Mesenchymal stem cell (in vitro differentiated cells and primary cell): ENCODE results near the gene AQP10. TPM values are rescaled to one million over a fixed set of nuclear protein-coding genes. Genes with fewer than 3 reads are reported as not detected.
A peak's percentile ranks its signal among the peaks of the same experiment; 100 is the strongest.

Experiments
- DNase-seq: peaks from one replicate; pipeline ENCODE4 v3.0.0-alpha.2; 2013
- H2AFZ ChIP-seq: one replicate; pipeline ENCODE4 v1.6.1; 2013; ENCODE audit warnings: low read depth, mild to moderate bottlenecking, control low read depth, inconsistent platforms, low read length, moderate library complexity
- H2AK5ac ChIP-seq: 2 replicates; pipeline ENCODE4 v1.6.1; 2013; ENCODE audit warnings: low read length, moderate library complexity, mild to moderate bottlenecking, inconsistent platforms; ENCODE audit not compliant: severe bottlenecking
- H2BK120ac ChIP-seq: one replicate; pipeline ENCODE4 v1.6.1; 2013; ENCODE audit warnings: low read depth, mild to moderate bottlenecking, inconsistent platforms, low read length, moderate library complexity
- H2BK12ac ChIP-seq, 2 experiments: one replicate each; pipeline ENCODE4 v1.6.1; 2013; ENCODE audit warnings: inconsistent platforms in 2 of 2, low read length in 2 of 2, mild to moderate bottlenecking in 2 of 2, moderate library complexity in 2 of 2, control low read depth in 1 of 2
- H2BK15ac ChIP-seq: one replicate; pipeline ENCODE4 v1.6.1; 2013; ENCODE audit warnings: mild to moderate bottlenecking, low read depth, inconsistent platforms; ENCODE audit not compliant: poor library complexity, severe bottlenecking
- H2BK5ac ChIP-seq: 2 replicates; pipeline ENCODE4 v1.6.1; 2013; ENCODE audit warnings: low read depth, mild to moderate bottlenecking, low read length, control low read depth, inconsistent platforms; ENCODE audit not compliant: poor library complexity, severe bottlenecking
- H3K14ac ChIP-seq, 2 experiments: one replicate each; pipeline ENCODE4 v1.6.1; 2013; ENCODE audit warnings: inconsistent platforms in 2 of 2, low read length in 2 of 2, control low read depth in 1 of 2, mild to moderate bottlenecking in 1 of 2, moderate library complexity in 1 of 2
- H3K18ac ChIP-seq, 2 experiments: one replicate each; pipeline ENCODE4 v1.6.1; 2013; ENCODE audit warnings: inconsistent platforms in 2 of 2, low read length in 2 of 2, control low read depth in 1 of 2, low read depth in 1 of 2, mild to moderate bottlenecking in 1 of 2
- H3K23ac ChIP-seq, 2 experiments: one replicate each; pipeline ENCODE4 v1.6.1; 2013; ENCODE audit warnings: inconsistent platforms in 2 of 2, low read length in 2 of 2, mild to moderate bottlenecking in 2 of 2, moderate library complexity in 2 of 2, control low read depth in 1 of 2
- H3K27ac ChIP-seq: 2 replicates; pipeline ENCODE4 v1.5.1; 2013; ENCODE audit warnings: mild to moderate bottlenecking, moderate library complexity, low read length, control low read depth, inconsistent platforms; ENCODE audit not compliant: poor library complexity, severe bottlenecking
- H3K27me3 ChIP-seq, 2 experiments: 2 replicates each; pipeline versions ENCODE4 v1.6.1 to v1.7.0; 2013; ENCODE audit warnings: low read length in 2 of 2, mild to moderate bottlenecking in 2 of 2, moderate library complexity in 2 of 2, control low read depth in 1 of 2, inconsistent platforms in 1 of 2; ENCODE audit not compliant: control insufficient read depth in 1 of 2, insufficient read depth in 1 of 2
- H3K36me3 ChIP-seq, 2 experiments: 2 replicates each; pipeline versions ENCODE4 v1.6.1 to v1.7.0; 2013; ENCODE audit warnings: low read length in 2 of 2, control low read depth in 1 of 2, inconsistent platforms in 1 of 2, low read depth in 1 of 2, mild to moderate bottlenecking in 1 of 2; ENCODE audit not compliant: insufficient read depth in 2 of 2, control insufficient read depth in 1 of 2
- H3K4ac ChIP-seq, 2 experiments: one replicate each; pipeline ENCODE4 v1.6.1; 2013; ENCODE audit warnings: inconsistent platforms in 2 of 2, low read length in 2 of 2, mild to moderate bottlenecking in 2 of 2, moderate library complexity in 2 of 2, control low read depth in 1 of 2, low read depth in 1 of 2
- H3K4me1 ChIP-seq: 2 replicates; pipeline ENCODE4 v1.6.1; 2013; ENCODE audit warnings: low read depth, low read length, control low read depth; ENCODE audit not compliant: control insufficient read depth, insufficient read depth
- H3K4me2 ChIP-seq: 2 replicates; pipeline ENCODE4 v1.6.1; 2013; ENCODE audit warnings: low read length, mild to moderate bottlenecking, inconsistent platforms; ENCODE audit not compliant: poor library complexity, severe bottlenecking
- H3K4me3 ChIP-seq, 2 experiments: 2 replicates each; pipeline versions ENCODE4 v1.5.1 to v1.7.0; 2013; ENCODE audit warnings: low read length in 2 of 2, mild to moderate bottlenecking in 2 of 2, control low read depth in 1 of 2, low read depth in 1 of 2; ENCODE audit not compliant: insufficient read depth in 1 of 2
- H3K79me1 ChIP-seq: replicated peaks from 2 replicates; pipeline ENCODE4 v1.6.1; 2013; ENCODE audit warnings: mild to moderate bottlenecking, control low read depth, low read length, inconsistent platforms; ENCODE audit not compliant: poor library complexity, severe bottlenecking
- H3K9ac ChIP-seq: 2 replicates; pipeline ENCODE4 v1.7.0; 2013; ENCODE audit warnings: mild to moderate bottlenecking, low read length, moderate library complexity
- H3K9me3 ChIP-seq: 2 replicates; pipeline ENCODE4 v1.7.0; 2013; ENCODE audit warnings: mild to moderate bottlenecking, low read length; ENCODE audit not compliant: control insufficient read depth
- H4K8ac ChIP-seq: one replicate; pipeline ENCODE4 v1.6.1; 2013; ENCODE audit warnings: inconsistent platforms, mild to moderate bottlenecking, low read length, moderate library complexity
- H4K91ac ChIP-seq: one replicate; pipeline ENCODE4 v1.6.1; 2013; ENCODE audit warnings: mild to moderate bottlenecking, low read length, inconsistent platforms
- WGBS: methylation state at CpG from one replicate; pipeline ENCODE4 v1.1.7; 2013; ENCODE audit warnings: mixed read lengths; 5-methylcytosine and 5-hydroxymethylcytosine counted together
- polyA plus RNA-seq, 2 experiments: library from polyadenylated mRNA; stranded (reverse); fragments of 200-250 nt; gene quantifications; one replicate each; pipeline ENCODE4 v1.2.3, GENCODE V29; 2013

AQP10 gene
- not detected for polyA plus RNA-seq (2013, experiment 1 of 2)
- polyA plus RNA-seq (2013, experiment 2 of 2), result not detected

- H3K4ac ChIP-seq, result no peak within 1 kb of the TSS
- 23% methylated on average over 4 of the region's 9 CpGs for WGBS
- no peaks in the 10 kb centered on the region for H3K79me1 ChIP-seq
- H3K14ac ChIP-seq, result no peak within 1 kb of the TSS
- no peak within 1 kb of the TSS for H3K18ac ChIP-seq
- H3K27me3 ChIP-seq, result peaks cover 16 to 24% of the 10 kb centered on the region in 2 experiments
- peaks cover 4% of the 10 kb centered on the region for H3K4me1 ChIP-seq
- H3K4me2 ChIP-seq, result no peak within 1 kb of the TSS
- no peak within 1 kb of the TSS for H4K91ac ChIP-seq
- no peak within 1 kb of the TSS for H2AK5ac ChIP-seq
- H3K23ac ChIP-seq, result no peak within 1 kb of the TSS
- H2AFZ ChIP-seq, result no peak within 1 kb of the TSS
- H3K36me3 ChIP-seq, result no peaks in the 10 kb centered on the region
- H2BK120ac ChIP-seq, result no peak within 1 kb of the TSS
- H3K9ac ChIP-seq, result no peak within 1 kb of the TSS
- no peak within 1 kb of the TSS for H2BK12ac ChIP-seq
- H3K9me3 ChIP-seq, result peaks cover 10% of the 10 kb centered on the region
- H3K27ac ChIP-seq, result no peak within 1 kb of the TSS
- no peak within 1 kb of the TSS for H2BK15ac ChIP-seq
- H3K4me3 ChIP-seq, result no peak within 1 kb of the TSS
- peak; percentile 52 for DNase-seq
- H2BK5ac ChIP-seq, result no peak within 1 kb of the TSS
- H4K8ac ChIP-seq, result no peak within 1 kb of the TSS
These were observed at the start of gene AQP10 for GRCh38 chr1:154320882-154321608. Gene AQP10, plus strand, starts transcription at chr1:154321093. Its CDS starts 63 bp downstream, at chr1:154321156.

GRCh38 chr1:154272217-154272998, 48.5 kb upstream of the AQP10 start, which contains the start of gene HAX1:
Gene HAX1, plus strand, starts transcription at chr1:154272629. Its CDS starts 95 bp downstream, at chr1:154272724.
- Histone ChIP-seq H2BK5ac (no peak within 1 kb of the TSS), H4K8ac (peak within 1 kb of the TSS; percentile 81), H3K18ac (peak within 1 kb of the TSS in 1 of 2 experiments; percentile 66), H3K4me1 (peaks cover 4% of the 10 kb centered on the region), H3K14ac (peak within 1 kb of the TSS in 1 of 2 experiments; percentile 3), H3K27ac (peak within 1 kb of the TSS; percentile 85), H3K27me3 (no peaks in the 10 kb centered on the region), H4K91ac (no peak within 1 kb of the TSS), H3K9ac (peak within 1 kb of the TSS; percentile 100), H3K79me1 (peaks cover 22% of the 10 kb centered on the region), H2BK120ac (peak within 1 kb of the TSS; percentile 58), H3K9me3 (no peaks in the 10 kb centered on the region), H3K4me2 (peak within 1 kb of the TSS; percentile 85), H3K23ac (peak within 1 kb of the TSS in 1 of 2 experiments; percentile 29), H2AFZ (peak within 1 kb of the TSS; percentile 78), H3K4me3 (peak within 1 kb of the TSS; percentile 78 to 94), H2BK12ac (no peak within 1 kb of the TSS), H2BK15ac (no peak within 1 kb of the TSS), H3K4ac (peak within 1 kb of the TSS; percentile 14 to 83), H2AK5ac (peak within 1 kb of the TSS; percentile 6), H3K36me3 (peaks cover 31 to 59% of the 10 kb centered on the region in 2 experiments)
- DNase-seq, result peak; percentile 97
- WGBS, result under 1% methylated on average over 33 of the region's 47 CpGs

- no peak overlapping the region for H2AK5ac ChIP-seq
- no peak overlapping the region for H2BK5ac ChIP-seq
- H2BK12ac ChIP-seq, result no peak overlapping the region
- no peak overlapping the region for H2BK120ac ChIP-seq
- no peaks in the 10 kb centered on the region for H3K27me3 ChIP-seq
- H3K4me3 ChIP-seq, result peak overlapping the region; percentile 78 to 94
- peaks cover 32 to 57% of the 10 kb centered on the region in 2 experiments for H3K36me3 ChIP-seq
- peak overlapping the region; percentile 85 for H3K27ac ChIP-seq
- peak overlapping the region; percentile 100 for H3K9ac ChIP-seq
- WGBS, result 68% methylated on average over 11 of the region's 13 CpGs
- H3K18ac ChIP-seq, result peak overlapping the region in 1 of 2 experiments; percentile 66
- no peaks in the 10 kb centered on the region for H3K9me3 ChIP-seq
- H2BK15ac ChIP-seq, result no peak overlapping the region
- peak overlapping the region; percentile 78 for H2AFZ ChIP-seq
- H3K79me1 ChIP-seq, result peaks cover 20% of the 10 kb centered on the region
- no peak for DNase-seq
- peak overlapping the region in 1 of 2 experiments; percentile 3 for H3K14ac ChIP-seq
- H3K23ac ChIP-seq, result no peak overlapping the region
- no peak overlapping the region for H4K8ac ChIP-seq
- peaks cover 4% of the 10 kb centered on the region for H3K4me1 ChIP-seq
- H3K4me2 ChIP-seq, result peak overlapping the region; percentile 85
- no peak overlapping the region for H4K91ac ChIP-seq
- peak overlapping the region; percentile 14 to 83 for H3K4ac ChIP-seq
These were observed 47.8 kb upstream of the AQP10 start for GRCh38 chr1:154272999-154273563.
